Loucy (cell line): ENCODE results near the gene KCTD8.

Experiments used
- H2AFZ ChIP-seq: fragments of 200-600 bp; sonication (generic); 2 replicates; pipeline ENCODE4 v1.6.0; 2016; ENCODE audit warnings: antibody characterized with exemption, mild to moderate bottlenecking, low read length, moderate library complexity
- H3F3A ChIP-seq: fragments of 200-600 bp; 2 replicates; pipeline ENCODE4 v1.6.0; 2016; ENCODE audit warnings: antibody characterized with exemption, low read depth, mild to moderate bottlenecking
- H3K27me3 ChIP-seq: fragments of 200-600 bp; sonication (generic); 2 replicates; pipeline ENCODE4 v1.6.1; 2014; ENCODE audit warnings: low read length, mild to moderate bottlenecking; ENCODE audit not compliant: insufficient read depth, poor library complexity, severe bottlenecking
- H3K36me3 ChIP-seq: fragments of 200-600 bp; sonication (generic); 2 replicates; pipeline ENCODE4 v1.6.1; 2016; ENCODE audit warnings: low read length; ENCODE audit not compliant: insufficient read depth
- H3K4me1 ChIP-seq: fragments of 200-600 bp; sonication (generic); 2 replicates; pipeline ENCODE4 v1.5.1; 2014; ENCODE audit warnings: low read length, mild to moderate bottlenecking; ENCODE audit not compliant: insufficient read depth, poor library complexity, severe bottlenecking
- H3K4me2 ChIP-seq: fragments of 200-600 bp; sonication (generic); 2 replicates; pipeline ENCODE4 v1.6.0; 2014; ENCODE audit warnings: antibody characterized with exemption, low read length, low read depth, mild to moderate bottlenecking; ENCODE audit not compliant: poor library complexity, severe bottlenecking
- H3K4me3 ChIP-seq: fragments of 200-600 bp; sonication (generic); 2 replicates; pipeline ENCODE4 v1.5.1; 2014; ENCODE audit warnings: low read length, mild to moderate bottlenecking, mixed read lengths; ENCODE audit not compliant: poor library complexity, severe bottlenecking
- H3K79me2 ChIP-seq: fragments of 200-600 bp; sonication (generic); 2 replicates; pipeline ENCODE4 v1.6.1; 2014; ENCODE audit warnings: low read length; ENCODE audit not compliant: insufficient read depth
- H3K9ac ChIP-seq: fragments of 200-600 bp; sonication (generic); 2 replicates; pipeline ENCODE4 v1.6.0; 2014; ENCODE audit warnings: mild to moderate bottlenecking, low read depth, low read length, moderate library complexity; ENCODE audit not compliant: poor library complexity, severe bottlenecking
- H3K9me2 ChIP-seq: fragments of 200-600 bp; sonication (generic); replicated peaks from 2 replicates; pipeline ENCODE4 v1.6.1; 2016; ENCODE audit warnings: low read depth, low read length, mixed read lengths
- H3K9me3 ChIP-seq: fragments of 200-600 bp; sonication (generic); 2 replicates; pipeline ENCODE4 v1.6.1; 2014; ENCODE audit warnings: mild to moderate bottlenecking, antibody characterized with exemption, low read length, low read depth; ENCODE audit not compliant: insufficient read depth
- H4K20me1 ChIP-seq: fragments of 200-600 bp; sonication (generic); 2 replicates; pipeline ENCODE4 v1.6.0; 2014; ENCODE audit warnings: antibody characterized with exemption, low read length, mild to moderate bottlenecking; ENCODE audit not compliant: insufficient read depth, poor library complexity, severe bottlenecking
- CTCF ChIP-seq: fragments of 200-600 bp; sonication (generic); conservative IDR thresholded peaks from 2 replicates; pipeline ENCODE4 v1.5.1; 2014; ENCODE audit warnings: mild to moderate bottlenecking, antibody characterized with exemption, low read length
- EZH2phosphoT487 ChIP-seq: fragments of 200-600 bp; IDR thresholded peaks from 2 replicates; pipeline ENCODE4 v1.6.1; 2018; ENCODE audit warnings: antibody characterized with exemption, mild to moderate bottlenecking, moderate library complexity, borderline replicate concordance

The KCTD8 gene

GRCh38 chr4:44165938-44166337 lies 282.7 kb downstream of the KCTD8 start:
- H3K4me3 ChIP-seq: no peak overlapping the region
- H3K9me2 ChIP-seq: no peaks in the 10 kb centered on the region
- H3K4me1 ChIP-seq: no peaks in the 10 kb centered on the region
- H3K9ac ChIP-seq: no peak overlapping the region
- no peak overlapping the region for H3K4me2 ChIP-seq
- no peaks in the 10 kb centered on the region for H3K27me3 ChIP-seq
- H3F3A ChIP-seq: no peaks in the 10 kb centered on the region
- no peaks in the 10 kb centered on the region for H4K20me1 ChIP-seq
- H3K9me3 ChIP-seq: 0 out of 2 replicates have a peak, but pooled peaks cover 3% of the 10 kb centered on the region
- no peaks in the 10 kb centered on the region for H3K36me3 ChIP-seq
- TF ChIP-seq CTCF (no peak), EZH2phosphoT487 (no peak)
- no peak overlapping the region for H2AFZ ChIP-seq
- H3K79me2 ChIP-seq: no peaks in the 10 kb centered on the region

- Histone ChIP-seq H3F3A (no peaks in the 10 kb centered on the region), H3K9me3 (0 out of 2 replicates have a peak, but pooled peaks cover 3% of the 10 kb centered on the region), H3K4me1 (no peaks in the 10 kb centered on the region), H3K36me3 (no peaks in the 10 kb centered on the region), H4K20me1 (no peaks in the 10 kb centered on the region), H3K9me2 (no peaks in the 10 kb centered on the region), H3K27me3 (no peaks in the 10 kb centered on the region), H3K9ac (no peak overlapping the region), H3K79me2 (no peaks in the 10 kb centered on the region), H2AFZ (no peak overlapping the region), H3K4me2 (no peak overlapping the region), H3K4me3 (no peak overlapping the region)
- no peak for TF ChIP-seq EZH2phosphoT487
- TF ChIP-seq CTCF: no peak
These were observed 285.9 kb downstream of the KCTD8 start for GRCh38 chr4:44162538-44163270.

GRCh38 chr4:44161756-44162155 lies 286.9 kb downstream of the KCTD8 start:
- Histone ChIP-seq H3K4me1 (no peaks in the 10 kb centered on the region), H3K9ac (no peak overlapping the region), H2AFZ (no peak overlapping the region), H3K36me3 (no peaks in the 10 kb centered on the region), H4K20me1 (no peaks in the 10 kb centered on the region), H3K4me2 (no peak overlapping the region), H3K9me2 (no peaks in the 10 kb centered on the region), H3K79me2 (no peaks in the 10 kb centered on the region), H3F3A (no peaks in the 10 kb centered on the region), H3K4me3 (no peak overlapping the region), H3K9me3 (no peaks in the 10 kb centered on the region), H3K27me3 (no peaks in the 10 kb centered on the region)
- no peak for TF ChIP-seq EZH2phosphoT487
- no peak for TF ChIP-seq CTCF
